DOHH2 (cell line): Measurements from ENCODE around the gene ADAMTS7.
A peak's percentile ranks its signal among the peaks of the same experiment; 100 is the strongest.
"Not testable (repeated sequence)": the region's sequence is repeated elsewhere in the genome, so short reads cannot be mapped to it uniquely, and the experiment has no call there.

Source experiments
- H3F3A ChIP-seq: fragments of 200-600 bp; sonication (generic), shearing (Covaris generic); 2 replicates; pipeline ENCODE4 v1.6.0; 2016; ENCODE audit warnings: antibody characterized with exemption, mild to moderate bottlenecking; ENCODE audit not compliant: control insufficient read depth, insufficient read depth
- H3K27ac ChIP-seq: fragments of 200-600 bp; sonication (generic); 2 replicates; pipeline ENCODE4 v1.5.1; 2014; ENCODE audit warnings: low read depth, mild to moderate bottlenecking, low read length, moderate library complexity
- H3K27me3 ChIP-seq: fragments of 200-600 bp; sonication (generic); 2 replicates; pipeline ENCODE4 v1.6.1; 2014; ENCODE audit warnings: mild to moderate bottlenecking, low read length, mixed read lengths; ENCODE audit not compliant: control insufficient read depth
- H3K36me3 ChIP-seq: fragments of 200-600 bp; sonication (generic); 2 replicates; pipeline ENCODE4 v1.6.1; 2014; ENCODE audit warnings: mild to moderate bottlenecking, low read length, moderate library complexity, mixed read lengths; ENCODE audit not compliant: control insufficient read depth
- H3K4me1 ChIP-seq: fragments of 200-600 bp; sonication (generic); 2 replicates; pipeline ENCODE4 v1.6.1; 2014; ENCODE audit warnings: mild to moderate bottlenecking, low read length, mixed read lengths; ENCODE audit not compliant: control insufficient read depth
- H3K4me2 ChIP-seq: fragments of 200-600 bp; sonication (generic); 2 replicates; pipeline ENCODE4 v1.6.0; 2014; ENCODE audit warnings: mild to moderate bottlenecking, low read length, moderate library complexity
- H3K4me3 ChIP-seq: fragments of 200-600 bp; sonication (generic); 2 replicates; pipeline ENCODE4 v1.5.1; 2014; ENCODE audit warnings: mild to moderate bottlenecking, low read length, mixed read lengths
- H3K79me2 ChIP-seq: fragments of 200-600 bp; sonication (generic); 2 replicates; pipeline ENCODE4 v1.6.1; 2014; ENCODE audit warnings: mild to moderate bottlenecking, low read length, mixed read lengths; ENCODE audit not compliant: control insufficient read depth
- H3K9me2 ChIP-seq: fragments of 200-600 bp; sonication (generic); replicated peaks from 2 replicates; pipeline ENCODE4 v1.6.1; 2014; ENCODE audit warnings: mild to moderate bottlenecking, low read length, mixed read lengths; ENCODE audit not compliant: control insufficient read depth
- H3K9me3 ChIP-seq: fragments of 200-600 bp; sonication (generic); 2 replicates; pipeline ENCODE4 v1.6.1; 2014; ENCODE audit warnings: antibody characterized with exemption, low read length, mixed read lengths; ENCODE audit not compliant: control insufficient read depth, insufficient read depth
- H4K20me1 ChIP-seq: fragments of 200-600 bp; sonication (generic); 2 replicates; pipeline ENCODE4 v1.6.0; 2014; ENCODE audit warnings: low read depth, mild to moderate bottlenecking, antibody characterized with exemption, low read length, moderate library complexity; ENCODE audit not compliant: control insufficient read depth, insufficient read depth
- EZH2phosphoT487 ChIP-seq: fragments of 200-600 bp; sonication (generic); IDR thresholded peaks from 2 replicates; pipeline ENCODE4 v1.6.1; 2017; ENCODE audit warnings: borderline replicate concordance, mild to moderate bottlenecking, antibody characterized with exemption, low read length, moderate library complexity, mixed read lengths
- TF ChIP-seq, protein P1 (sequence below): fragments of 200-600 bp; sonication (generic); IDR thresholded peaks from one replicate; pipeline ENCODE4 v1.5.1; 2014; ENCODE audit warnings: antibody characterized with exemption, mild to moderate bottlenecking, low read depth, low read length; ENCODE audit not compliant: poor library complexity, severe bottlenecking

ADAMTS7 gene

DNA sequence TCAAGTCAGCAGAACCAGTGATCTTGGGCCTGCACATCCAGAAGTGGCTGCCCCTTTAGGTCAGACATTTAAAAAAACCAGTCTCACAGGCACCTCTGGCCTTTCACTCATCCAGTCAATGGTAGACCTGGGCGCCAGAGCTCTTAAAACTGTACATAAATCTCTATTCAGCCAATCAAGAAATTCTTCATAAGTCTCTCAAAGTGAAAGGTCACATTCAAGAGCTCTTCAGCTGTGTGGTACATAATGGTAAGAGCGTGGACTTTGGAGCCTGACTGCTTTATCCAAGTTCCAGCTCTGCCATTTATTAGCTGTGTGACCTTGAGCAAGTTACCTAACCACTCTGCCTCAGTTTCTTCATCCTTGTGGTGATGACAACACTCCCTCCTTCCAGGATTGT lies 39.1 kb upstream of the ADAMTS7 start:
- Histone ChIP-seq H3K27me3 (no peaks in the 10 kb centered on the region), H4K20me1 (no peaks in the 10 kb centered on the region), H3F3A (no peaks in the 10 kb centered on the region), H3K4me2 (no peak overlapping the region), H3K9me2 (no peaks in the 10 kb centered on the region), H3K79me2 (no peaks in the 10 kb centered on the region), H3K9me3 (no peaks in the 10 kb centered on the region), H3K4me3 (no peak overlapping the region), H3K4me1 (peaks cover 18% of the 10 kb centered on the region), H3K27ac (no peak overlapping the region), H3K36me3 (no peaks in the 10 kb centered on the region)
- TF ChIP-seq, protein P1, sequence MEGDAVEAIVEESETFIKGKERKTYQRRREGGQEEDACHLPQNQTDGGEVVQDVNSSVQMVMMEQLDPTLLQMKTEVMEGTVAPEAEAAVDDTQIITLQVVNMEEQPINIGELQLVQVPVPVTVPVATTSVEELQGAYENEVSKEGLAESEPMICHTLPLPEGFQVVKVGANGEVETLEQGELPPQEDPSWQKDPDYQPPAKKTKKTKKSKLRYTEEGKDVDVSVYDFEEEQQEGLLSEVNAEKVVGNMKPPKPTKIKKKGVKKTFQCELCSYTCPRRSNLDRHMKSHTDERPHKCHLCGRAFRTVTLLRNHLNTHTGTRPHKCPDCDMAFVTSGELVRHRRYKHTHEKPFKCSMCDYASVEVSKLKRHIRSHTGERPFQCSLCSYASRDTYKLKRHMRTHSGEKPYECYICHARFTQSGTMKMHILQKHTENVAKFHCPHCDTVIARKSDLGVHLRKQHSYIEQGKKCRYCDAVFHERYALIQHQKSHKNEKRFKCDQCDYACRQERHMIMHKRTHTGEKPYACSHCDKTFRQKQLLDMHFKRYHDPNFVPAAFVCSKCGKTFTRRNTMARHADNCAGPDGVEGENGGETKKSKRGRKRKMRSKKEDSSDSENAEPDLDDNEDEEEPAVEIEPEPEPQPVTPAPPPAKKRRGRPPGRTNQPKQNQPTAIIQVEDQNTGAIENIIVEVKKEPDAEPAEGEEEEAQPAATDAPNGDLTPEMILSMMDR, result no peak
- no peak for TF ChIP-seq EZH2phosphoT487

DNA sequence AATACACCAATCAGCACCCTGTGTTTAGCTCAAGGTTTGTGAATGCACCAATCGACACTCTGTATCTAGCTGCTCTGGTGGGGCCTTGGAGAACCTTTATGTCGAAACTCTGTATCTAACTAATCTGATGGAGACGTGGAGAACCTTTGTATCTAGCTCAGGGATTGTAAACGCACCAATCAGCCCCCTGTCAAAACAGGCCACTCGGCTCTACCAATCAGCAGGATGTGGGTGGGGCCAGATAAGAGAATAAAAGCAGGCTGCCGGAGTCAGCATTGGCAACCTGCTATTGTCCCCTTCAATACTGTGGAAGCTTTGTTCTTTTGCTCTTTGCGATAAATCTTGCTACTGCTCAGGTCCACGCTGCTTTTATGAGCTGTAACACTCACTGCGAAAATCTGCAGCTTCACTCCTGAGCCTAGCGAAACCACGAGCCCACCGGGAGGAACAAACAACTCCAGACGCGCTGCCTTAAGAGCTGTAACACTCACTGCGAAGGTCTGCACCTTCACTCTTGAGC lies 36.2 kb upstream of the ADAMTS7 start:
- not testable (repeated sequence) for H3K4me2 ChIP-seq, H3K27me3 ChIP-seq, H3K9me2 ChIP-seq, H3K79me2 ChIP-seq, H3K27ac ChIP-seq, H4K20me1 ChIP-seq, H3K9me3 ChIP-seq, H3K36me3 ChIP-seq, H3F3A ChIP-seq, H3K4me3 ChIP-seq
- peaks cover 19% of the 10 kb centered on the region for H3K4me1 ChIP-seq

DNA sequence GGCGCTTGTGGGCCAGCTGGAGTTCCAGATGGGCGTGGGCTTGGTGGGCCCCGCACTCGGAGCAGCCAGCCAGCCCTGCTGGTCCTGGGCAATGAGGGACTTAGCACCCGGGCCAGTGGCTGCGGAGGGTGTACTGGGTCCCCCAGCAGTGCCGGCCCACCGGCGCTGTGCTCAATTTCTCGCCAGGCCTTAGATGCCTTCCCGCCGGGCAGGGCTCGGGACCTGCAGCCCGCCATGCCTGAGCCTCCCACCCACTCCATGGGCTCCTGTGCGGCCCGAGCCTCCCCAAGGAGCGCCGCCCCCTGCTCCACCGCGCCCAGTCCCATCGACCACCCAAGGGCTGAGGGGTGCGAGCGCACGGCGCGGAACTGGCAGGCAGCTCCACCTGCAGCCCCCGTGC lies 35.6 kb upstream of the ADAMTS7 start:
- H3K4me1 ChIP-seq, result peaks cover 24% of the 10 kb centered on the region
- H3K4me3 ChIP-seq, H3K4me2 ChIP-seq, H3K27ac ChIP-seq, H3K79me2 ChIP-seq, H4K20me1 ChIP-seq, H3F3A ChIP-seq, H3K9me2 ChIP-seq, H3K27me3 ChIP-seq, H3K9me3 ChIP-seq, H3K36me3 ChIP-seq: not testable (repeated sequence)

DNA sequence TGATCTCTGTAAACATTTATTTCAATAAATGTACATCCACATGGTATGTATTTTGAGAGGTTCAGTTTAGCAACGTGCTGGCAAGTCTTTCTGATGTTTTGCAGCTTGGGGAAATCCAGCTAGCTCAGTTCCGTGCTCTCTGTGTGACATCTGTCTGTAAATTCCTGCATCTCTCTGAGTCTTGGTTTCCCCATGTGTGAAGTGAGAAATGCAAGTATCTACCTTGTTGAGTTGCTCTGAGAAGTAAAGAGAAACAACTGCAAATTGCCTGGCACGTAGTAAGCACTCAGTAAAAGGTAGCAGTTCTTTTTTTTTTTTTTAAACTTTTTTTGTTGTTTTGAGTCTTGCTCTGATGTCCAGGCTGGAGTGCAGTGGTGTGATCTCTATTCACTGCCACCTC lies 31.3 kb upstream of the ADAMTS7 start:
- H3K79me2 ChIP-seq, result no peaks in the 10 kb centered on the region
- H3K27me3 ChIP-seq, result no peaks in the 10 kb centered on the region
- TF ChIP-seq EZH2phosphoT487, result no peak
- TF ChIP-seq, protein P1, result no peak
- H3K4me2 ChIP-seq, result peak overlapping the region; percentile 44; the same call in 1 of the 2 replicates
- H3K4me3 ChIP-seq, result no peak overlapping the region
- H3K9me2 ChIP-seq, result no peaks in the 10 kb centered on the region
- H3K36me3 ChIP-seq, result no peaks in the 10 kb centered on the region
- H3F3A ChIP-seq, result no peaks in the 10 kb centered on the region; the same call in 1 of the 2 replicates
- no peaks in the 10 kb centered on the region for H3K9me3 ChIP-seq
- peak overlapping the region; percentile 34 for H3K27ac ChIP-seq
- H4K20me1 ChIP-seq, result no peaks in the 10 kb centered on the region
- H3K4me1 ChIP-seq, result peaks cover 39% of the 10 kb centered on the region
